Germinal center (tissue), 1 donor: ENCODE results near the gene FAM53B.

Source experiments
- DNase-seq: peaks from one replicate; pipeline ENCODE4 v3.0.0; 2012; ENCODE audit warnings: mixed read lengths, low spot score

The FAM53B gene

DNA sequence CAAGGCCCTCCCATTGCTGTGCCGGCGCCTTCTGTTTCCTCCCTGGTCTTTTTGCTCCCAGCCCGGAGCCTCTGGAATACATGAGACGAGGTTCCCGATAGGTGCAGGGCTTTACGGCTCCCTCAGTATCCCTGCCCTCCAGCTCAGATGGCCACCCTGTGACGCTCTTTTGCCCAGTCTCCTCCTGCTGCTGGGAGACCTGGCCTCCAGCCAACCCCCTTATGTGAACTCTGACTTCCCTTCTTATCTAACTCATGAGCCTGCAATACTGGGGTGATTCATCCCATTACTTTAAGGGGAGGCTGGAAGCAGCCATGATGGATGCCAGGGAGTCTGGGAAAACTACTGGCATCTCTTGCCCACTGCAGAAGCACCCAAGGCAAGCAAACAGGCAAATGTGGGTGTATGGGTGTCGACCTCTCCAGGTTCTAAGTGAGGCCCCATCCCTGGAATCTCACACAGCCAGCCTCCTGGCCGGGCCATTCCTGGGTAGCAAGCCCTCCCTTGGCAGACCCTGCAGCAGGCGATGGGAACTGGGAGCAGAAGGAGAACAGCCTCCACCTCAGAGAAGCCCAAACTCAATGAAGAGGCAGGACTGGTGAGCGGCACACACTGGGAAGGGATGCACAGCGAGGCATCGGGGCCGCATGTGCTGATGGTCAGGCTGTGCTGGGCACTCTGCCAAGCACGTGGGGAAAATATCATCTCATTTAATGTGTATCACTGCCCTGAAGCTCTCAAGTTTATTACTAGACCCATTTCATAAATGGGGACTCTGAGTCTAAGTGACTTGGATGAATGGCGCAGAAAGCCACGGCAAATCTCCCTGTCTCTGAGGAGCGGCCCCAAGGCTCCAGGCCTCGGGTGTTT, 97.5 kb downstream of the FAM53B start:
- DNase-seq, result no peak

DNA sequence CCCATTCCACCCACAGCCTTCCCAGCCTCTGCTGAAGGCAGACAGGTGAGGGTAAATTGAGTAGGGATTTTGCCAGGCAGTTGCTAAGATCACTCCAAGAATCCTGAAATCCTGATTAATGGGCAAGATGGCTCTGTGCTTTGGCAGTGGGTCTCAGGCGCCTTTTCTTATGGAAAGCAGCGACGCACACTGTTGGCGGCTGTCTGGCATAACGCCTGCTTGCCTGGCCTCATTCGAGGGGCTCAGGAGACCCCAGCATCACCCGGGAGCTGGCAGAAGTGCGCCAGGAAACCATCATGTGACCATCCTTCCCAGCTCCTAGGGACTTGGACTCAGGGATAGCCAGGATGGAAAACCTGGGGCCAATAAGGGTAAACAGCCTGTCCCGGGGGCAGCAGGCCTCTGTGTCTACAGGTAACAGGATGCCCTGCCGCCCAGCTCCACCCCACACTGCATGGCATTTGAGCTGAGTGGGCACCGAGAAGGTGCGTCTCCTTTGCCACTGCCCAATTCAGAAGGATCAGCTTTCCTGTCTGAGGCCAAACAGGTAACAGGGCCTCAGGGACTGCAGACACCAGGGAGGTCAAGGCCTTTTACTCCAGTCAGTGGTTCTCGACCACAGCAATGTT, 98.6 kb downstream of the FAM53B start:
- DNase-seq, result no peak

DNA sequence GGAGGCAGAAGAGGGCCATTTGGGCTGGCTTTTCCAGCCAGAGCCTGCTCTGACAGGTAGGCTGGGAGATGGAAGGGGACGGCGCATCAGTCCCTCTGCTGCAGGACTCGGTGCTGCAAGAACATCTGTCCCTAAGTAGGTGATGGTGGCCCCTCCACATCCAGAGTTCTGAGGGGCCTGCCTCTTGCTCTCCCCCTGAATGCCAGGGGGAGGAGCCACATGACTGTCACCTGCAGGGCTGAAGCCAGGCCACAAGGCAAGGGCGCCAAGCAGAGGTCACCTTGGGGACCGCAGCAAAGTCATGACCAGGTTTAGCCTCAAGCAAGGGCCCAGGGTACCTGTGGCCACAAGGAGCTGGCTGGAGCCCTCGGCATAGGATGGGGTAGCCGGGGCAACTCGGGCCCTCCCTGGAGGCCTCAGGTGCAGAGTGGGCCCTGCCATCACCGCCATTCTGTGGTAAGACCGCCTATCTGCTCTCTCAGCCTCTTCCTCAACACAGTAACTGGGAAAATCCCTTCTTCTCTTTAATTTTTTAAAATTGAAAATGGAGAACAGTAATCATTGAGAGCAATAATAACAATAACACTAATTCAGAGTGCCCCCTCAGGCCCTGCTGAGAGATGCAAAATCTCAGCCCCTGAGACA, 99.3 kb downstream of the FAM53B start:
- no peak for DNase-seq

DNA sequence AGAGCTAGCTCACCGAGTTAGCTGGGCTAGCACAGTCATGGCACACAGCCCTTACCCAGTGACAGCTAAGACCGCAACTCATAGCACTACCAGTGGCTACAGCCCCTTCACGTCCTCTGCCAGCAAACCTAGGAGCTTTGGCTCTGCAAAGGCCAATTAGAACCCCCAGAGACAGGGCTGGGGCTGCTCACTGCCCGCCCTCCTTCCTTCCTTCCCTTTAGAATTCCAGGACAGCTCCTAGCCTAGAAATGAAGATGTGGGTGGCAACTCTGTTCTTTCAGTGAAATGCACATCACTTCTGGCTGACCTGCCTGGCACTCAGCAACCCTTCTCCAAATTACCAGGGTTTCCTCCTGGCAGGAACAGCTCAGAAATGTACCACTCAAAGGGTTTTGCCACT, 99.9 kb downstream of the FAM53B start:
- DNase-seq, result no peak

DNA sequence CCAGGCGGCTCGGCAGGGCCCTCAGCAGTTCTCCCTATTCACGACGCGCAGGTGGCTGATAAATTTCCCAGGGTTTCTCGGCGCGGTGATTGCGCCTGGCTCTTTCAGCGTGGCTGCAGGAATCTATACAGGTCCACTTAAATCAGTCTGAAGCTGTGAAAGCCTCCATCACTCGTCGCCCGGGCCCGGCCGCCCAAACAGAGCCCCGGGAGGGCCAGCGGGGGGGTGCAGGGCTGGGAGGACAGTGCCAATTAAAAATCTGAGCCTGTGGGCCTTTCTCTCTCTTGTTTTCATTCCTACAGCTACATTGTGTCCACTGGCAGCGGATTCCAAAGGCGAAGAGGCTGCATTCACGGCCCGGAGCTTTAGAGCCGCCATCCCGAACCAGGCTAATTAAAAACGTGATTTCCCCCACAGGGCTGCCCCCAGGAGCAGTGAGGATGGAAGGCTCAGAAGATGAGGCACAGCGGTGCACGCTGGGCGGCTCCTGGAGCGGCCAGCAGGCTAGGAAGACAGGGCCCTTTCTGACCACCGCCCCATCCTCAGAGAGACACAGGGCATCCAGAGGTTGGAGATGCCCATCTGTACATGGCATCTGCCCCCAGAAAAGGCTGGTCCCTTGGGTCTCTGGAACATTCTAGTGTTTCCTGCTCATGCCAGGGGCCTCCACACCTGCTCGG, 100.7 kb downstream of the FAM53B start:
- no peak for DNase-seq

DNA sequence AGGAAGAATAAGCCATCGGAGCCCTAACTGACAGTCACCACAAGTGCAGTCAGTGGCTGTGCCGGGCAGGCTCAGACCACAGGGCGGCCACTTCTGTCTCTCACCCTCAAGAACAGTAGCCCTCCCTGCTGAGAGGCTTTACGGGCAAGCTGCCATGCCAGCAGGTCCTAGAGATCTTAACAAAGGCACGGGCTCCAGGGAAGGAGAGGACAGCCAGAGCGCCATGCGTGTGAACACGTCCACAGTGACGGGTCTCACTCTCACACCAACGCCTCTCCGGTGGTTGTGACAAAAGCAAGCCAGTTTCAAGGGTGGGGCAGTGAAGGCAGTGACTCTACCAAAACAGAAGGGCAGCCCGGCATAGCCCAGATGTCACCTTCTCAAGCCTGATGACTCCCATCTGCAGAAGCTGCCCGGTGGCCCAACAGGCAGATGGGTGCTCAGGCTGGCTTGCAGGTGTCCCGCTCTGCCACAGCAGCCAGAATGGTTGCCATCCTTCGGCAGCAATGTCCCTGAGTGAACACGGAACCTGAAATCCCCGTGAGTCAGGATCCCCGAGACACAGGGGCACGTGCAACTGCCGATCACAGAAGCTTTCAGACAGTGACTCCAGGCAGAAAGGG, 102.0 kb downstream of the FAM53B start:
- DNase-seq, result no peak

DNA sequence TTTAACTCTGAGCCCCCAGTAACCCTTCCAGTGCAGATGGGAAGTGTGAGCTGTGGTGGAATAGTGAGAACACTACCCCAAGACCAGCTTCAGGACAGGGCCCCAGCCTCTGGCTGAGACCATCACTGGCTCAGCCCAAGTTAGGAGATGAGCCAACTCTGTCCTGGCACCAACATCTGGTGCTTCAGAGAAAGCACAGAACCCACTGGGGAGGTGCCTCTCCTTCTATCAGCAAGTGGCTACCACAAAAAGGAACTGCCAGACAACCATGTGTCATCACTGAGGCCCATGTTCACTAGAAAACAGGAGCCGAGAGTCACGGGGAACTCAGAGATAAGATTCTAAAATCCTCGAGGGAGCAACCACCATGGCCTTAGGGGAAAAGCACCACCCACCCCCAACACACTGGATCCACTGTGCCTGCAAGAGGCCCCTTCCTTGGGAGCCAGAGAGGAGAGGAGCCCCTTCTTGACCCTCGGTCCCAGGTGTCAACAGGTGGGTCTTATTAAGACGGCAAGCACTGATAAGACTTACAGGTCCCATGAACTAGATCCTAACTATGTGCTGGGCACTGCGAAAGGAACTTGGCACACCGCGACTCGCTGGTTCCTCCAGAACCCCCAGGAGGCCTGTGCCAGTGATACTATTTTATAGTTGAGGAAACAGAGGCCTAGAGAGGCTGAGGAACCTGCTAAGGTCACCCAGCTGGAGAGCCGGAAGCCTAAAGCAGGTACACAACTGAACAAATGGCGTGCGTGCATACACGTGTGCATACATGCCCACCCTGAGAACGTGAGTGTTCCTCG, 102.7 kb downstream of the FAM53B start:
- DNase-seq, result peak; percentile 52

DNA sequence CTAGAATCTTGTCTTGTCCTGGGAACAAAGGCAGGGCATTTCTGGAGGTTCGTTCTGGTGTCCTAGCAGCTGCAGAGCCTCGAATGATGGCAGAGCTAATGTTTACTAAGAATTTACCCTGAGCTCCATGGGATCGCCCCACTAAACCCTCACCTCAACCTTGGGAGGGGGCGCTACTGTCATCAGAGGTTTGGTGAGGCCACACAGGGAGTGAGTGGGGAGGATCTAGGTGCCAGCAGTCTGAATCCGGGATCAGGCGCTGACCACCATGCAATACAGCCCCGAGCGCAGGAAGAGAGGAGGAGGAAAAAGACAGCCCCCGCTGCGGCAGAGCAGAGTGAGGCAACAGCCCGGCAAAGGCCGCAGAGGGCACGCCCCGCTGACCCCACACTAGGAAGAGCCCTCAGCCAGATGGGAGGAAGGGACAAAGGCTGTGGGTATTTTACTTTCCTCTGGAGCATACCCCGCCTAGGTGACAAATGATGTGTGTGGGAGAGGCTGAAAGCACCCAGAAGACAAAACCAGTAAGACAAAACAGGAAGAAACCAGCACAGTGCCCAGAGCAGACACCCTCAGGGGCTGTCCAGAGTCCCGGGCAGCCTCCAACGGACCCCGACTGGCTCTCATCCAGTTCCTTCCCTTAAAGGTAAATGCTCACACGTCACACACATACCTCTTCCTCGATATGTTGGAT, 103.5 kb downstream of the FAM53B start:
- DNase-seq, result no peak

DNA sequence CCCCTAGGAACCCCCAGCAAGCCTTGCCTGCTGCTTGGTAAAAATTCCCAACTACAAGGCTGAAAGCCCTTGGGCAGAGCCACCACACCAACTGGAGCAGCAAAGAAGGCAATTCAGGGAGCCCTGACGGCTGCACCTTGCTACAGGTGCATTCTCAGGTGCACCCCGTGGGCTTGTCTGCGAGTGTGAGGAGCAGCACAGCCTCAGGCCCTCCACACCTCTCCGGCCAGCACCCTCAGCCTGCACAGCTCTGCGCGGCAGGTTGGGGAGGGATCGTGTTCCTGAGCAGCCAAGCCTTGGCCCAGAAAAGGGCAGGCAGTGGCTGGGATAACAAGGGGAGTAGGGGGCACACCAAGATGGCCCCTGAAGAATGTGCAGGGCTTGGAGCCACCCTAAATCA, 104.1 kb downstream of the FAM53B start:
- DNase-seq, result no peak

DNA sequence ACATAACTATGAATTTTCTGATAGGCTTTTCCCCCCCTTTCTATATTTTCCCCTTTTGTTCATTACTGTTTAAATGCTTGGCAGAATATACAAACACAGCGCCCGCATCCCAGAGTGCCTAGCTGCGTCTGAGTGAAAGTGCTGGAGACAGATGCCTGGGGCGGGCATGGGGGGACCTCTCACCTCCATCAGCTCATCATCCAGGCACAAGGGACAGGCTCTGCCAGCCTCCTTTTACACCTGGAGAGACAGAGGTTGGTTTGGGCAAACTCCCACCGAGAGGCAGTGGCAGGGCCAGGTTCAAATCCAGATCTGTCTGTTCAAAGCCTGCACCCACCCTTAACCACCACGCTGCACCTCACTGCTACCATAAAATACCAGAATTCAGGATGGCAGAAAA, 104.5 kb downstream of the FAM53B start:
- no peak for DNase-seq

DNA sequence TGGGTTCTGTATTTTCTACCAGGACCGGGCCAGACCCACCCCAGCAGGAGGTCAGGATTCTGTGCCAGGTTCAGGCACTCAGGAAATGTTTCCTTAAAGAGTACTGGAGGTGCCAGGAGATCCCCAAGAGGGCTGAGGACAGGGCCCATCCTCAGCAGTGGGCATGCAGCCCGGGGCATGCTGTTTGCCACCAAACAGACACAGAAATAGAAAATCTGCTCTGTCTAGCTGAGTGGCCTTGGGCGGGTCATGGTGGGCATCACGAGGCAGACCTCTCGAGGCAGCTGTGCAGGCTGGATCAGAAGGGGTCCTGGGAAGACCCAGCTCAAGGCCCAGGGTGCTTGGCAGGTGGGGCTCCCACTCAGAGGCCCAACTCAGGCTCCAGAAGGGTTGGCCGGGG, 105.0 kb downstream of the FAM53B start:
- DNase-seq, result no peak

DNA sequence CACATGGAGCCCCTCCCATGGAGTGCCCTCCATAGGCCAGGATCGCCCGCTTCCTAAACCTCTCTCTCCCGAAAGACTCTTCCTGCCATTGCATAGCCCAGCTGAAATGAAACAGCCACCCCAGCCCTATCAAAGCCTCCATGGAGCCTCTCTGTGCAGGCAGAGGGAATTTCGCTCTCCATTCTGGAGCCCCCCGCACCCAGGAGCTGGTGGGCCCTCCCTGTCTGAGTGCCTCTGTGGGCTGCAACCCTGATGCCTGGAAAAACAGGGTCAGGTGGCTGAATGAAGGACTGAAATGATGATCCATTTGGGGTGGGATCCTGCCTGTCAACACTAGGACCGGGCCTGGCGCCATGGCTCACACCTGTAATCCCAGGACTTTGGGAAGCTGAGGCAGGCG, 106.4 kb downstream of the FAM53B start:
- DNase-seq, result no peak

DNA sequence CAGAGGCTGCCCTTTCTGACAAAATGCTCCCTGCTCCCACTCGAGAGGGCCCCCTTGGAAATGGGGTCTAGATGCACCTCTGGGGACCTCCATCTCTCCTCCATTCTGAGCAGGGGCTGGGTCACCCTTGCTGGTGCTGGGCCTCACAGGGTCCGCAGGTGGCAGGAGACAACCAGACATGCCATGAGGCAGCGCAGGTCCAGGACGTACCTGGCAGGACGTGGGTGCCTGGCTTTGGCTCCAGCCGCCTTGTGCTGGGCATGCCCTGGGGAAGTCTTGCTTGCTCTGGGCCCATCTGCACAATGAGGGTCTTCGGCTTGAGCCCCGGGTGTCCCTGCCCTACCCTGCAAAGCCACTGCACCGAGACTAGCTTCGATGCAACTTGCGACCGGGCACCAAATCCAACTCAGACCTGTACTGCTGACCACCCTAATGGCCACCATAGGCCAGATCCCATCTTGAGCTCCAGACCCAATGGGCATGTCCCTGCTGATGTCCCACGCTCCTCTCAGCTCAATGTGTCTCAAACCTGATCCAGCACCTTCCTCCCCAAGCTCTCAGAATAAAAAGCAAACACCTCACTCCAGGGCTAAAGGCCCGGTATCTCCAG, 107.0 kb downstream of the FAM53B start:
- DNase-seq, result no peak

DNA sequence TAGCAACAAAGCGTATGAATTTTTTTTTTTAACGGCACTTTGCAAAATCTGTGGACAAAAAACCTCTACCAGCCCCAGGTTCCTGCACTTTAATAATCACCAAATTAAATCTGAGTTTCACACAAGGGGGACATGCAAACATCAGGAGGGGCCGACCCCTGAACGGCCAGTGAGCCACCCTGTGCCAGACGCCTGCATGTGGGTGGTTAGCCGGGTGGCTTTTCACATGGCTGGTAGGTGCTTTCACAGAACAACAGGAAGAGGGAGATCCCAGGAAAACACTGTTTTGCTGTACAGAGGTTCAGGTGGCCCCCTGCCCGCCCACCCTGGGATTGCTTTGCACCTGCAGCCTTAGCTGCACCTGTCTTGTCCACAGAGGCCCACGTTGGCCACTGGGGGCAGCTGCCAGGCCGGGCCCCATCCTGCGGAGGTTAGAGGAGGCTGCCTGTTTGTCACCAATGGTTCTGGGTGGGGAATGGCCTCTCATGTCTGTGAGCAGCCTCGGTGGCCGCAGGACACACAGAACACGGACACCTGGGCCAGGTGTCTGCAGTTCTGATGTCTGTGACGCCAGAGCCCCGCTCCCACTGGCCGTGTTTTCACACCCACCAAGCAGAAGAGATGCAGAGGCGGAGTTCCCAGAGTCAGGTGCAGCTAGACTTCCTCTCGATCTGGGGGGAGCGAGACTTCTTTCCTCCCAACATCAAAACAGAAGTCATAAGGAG, 107.7 kb downstream of the FAM53B start:
- DNase-seq, result no peak

DNA sequence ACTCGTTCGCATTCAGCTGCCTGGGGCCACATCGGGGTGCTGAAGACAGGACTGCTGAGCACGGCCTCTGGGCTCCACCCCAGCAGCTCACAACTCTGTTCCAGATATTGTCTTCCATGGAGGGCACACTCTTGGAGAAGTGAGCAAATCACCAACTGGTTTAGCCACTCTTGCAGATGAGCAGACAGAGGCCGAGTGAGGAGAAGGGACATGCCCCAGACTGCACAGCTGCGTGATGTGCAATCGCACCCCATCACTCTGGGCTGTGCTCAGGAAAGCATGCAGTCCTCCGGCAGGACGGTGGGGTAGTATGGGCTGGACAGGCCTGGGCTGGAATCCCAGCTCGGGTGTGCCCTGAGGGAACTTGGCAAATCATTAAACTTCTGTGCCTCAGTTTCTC, 111.6 kb downstream of the FAM53B start:
- no peak for DNase-seq

DNA sequence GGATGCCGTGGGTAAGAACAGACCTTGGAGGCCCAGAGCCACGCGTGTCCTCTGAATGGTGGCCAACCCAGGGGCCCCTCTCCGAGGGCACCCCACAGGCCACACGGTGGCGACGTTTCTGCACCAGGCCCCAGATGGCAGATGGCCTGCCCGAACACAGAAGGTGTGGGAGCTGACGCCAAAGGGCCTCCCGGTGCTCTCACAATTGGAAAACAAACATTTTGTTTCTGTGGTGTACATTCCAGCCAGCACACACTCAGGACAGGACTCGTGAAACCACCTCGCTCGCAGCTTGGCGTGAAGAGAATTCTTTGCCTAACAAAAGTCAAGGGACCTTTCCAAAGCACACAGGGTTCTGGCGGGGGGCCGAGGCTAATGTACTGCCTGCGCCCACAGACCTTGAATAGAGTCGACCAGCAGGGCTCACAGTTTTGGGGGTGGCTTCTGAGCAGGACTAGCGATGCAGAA, 112.1 kb downstream of the FAM53B start:
- no peak for DNase-seq

DNA sequence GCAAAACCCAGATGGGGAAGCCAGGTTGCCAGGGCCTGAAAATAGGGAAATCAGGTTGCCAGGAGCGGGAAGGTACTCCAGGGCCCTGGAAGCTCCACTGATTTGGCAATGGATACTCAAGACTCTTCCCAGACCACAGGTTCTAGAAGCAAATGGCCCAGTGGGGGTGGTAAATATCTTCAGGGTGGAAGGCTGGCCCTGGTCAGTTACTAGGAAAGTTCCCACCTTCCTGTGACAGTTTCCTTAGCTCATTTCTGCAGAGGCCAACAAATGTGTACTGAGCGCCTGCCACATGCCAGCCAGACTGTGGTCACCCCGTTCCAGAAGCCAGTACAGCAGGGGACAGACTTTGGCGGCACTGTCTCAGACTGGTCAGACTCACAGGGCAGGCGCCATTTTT, 113.6 kb downstream of the FAM53B start:
- DNase-seq, result no peak

DNA sequence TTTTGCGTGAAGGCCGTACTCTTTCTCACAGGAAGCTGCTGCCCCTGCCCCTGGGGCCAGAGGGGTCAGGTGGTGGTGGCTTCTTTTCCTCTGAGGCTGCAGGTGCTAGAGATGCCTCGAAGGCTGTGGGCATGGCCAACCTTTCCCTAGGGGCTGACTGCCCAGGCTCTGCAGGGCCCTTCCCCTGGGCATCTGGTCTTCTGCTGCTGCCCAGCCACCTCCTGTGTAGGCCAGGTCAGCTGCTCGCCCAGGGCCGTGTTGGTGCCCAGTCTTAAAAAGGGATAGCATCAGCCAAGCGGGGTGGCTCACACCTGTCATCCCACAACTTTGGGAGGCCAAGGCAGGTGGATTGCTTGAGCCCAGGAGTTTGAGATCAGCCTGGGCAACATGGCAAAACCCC, 114.3 kb downstream of the FAM53B start:
- no peak for DNase-seq

DNA sequence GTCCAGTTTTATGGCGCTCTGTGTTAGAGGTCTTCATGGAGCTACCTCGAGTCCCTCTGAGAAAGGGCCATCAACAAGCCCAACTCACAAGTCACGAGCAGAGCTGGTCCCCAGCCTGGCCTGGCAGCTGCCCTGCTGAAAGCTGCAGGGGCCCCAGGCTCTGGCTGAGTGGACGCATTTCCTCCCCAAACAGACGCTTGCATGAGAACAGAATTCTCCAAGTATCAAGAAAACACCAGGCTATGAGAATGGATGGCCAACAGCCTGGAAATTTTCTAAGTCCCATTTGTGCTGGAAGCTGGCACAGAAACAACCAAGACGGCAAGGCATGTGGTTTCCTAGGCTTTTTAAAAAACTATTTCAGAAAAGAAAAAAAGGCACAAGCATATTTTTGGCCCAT, 114.8 kb downstream of the FAM53B start:
- DNase-seq, result no peak

DNA sequence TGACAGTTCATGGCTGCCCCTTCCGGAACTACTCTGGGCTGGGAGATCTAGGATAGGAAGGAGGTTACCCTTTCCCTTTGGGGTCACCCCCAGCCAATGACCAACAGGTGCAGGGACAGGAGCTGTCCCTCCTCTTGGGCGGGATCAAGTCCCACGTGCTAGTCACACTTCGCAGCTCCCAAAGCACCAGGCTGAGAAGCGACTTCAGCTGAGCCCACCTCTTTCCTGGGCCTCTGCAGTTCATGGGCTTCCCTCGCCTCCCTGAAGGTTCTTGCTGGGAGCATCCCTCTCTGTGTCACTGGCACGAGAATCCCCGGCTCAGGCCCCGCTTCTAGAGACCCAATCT, 115.5 kb downstream of the FAM53B start:
- no peak for DNase-seq
